C4-2B (cell line): ENCODE results near the gene FBXW11.

Source experiments
- ZFX ChIP-seq: fragments of 450-650 bp; IDR thresholded peaks from 2 replicates; pipeline ENCODE4 v1.6.1; 2017
- TF ChIP-seq, protein P1 (sequence below): fragments of 450-650 bp; conservative IDR thresholded peaks from 2 replicates; pipeline ENCODE4 v1.5.1; 2017; ENCODE audit warnings: mild to moderate bottlenecking

DNA sequence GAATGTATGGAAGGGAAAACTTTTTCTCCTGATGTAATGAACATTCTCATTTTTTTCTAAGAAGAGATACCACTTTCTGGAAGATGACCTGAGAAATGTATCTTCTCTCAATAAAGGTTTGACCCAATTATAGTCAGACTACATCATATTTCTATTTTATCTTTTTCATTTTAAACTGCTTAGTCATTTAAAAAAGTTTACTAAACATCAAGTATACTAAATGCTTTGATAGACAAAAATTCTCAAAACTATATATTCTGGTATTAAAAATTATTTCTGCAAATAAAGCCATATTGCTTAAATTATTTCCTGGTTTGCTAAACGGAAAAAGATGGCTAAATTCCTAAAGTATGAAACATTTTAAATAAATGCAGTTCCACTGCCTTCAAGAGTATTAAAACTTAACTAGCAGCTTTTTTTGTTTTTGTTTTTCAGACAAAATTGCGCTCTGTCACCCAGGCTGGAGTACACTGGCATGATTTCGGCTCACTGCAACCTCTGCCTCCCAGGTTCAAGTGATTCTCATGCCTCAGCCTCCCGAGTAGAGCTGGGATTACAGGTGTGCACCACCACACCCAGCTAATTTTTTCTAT is 37.1 kb downstream of the FBXW11 start:
- TF ChIP-seq, protein P1, sequence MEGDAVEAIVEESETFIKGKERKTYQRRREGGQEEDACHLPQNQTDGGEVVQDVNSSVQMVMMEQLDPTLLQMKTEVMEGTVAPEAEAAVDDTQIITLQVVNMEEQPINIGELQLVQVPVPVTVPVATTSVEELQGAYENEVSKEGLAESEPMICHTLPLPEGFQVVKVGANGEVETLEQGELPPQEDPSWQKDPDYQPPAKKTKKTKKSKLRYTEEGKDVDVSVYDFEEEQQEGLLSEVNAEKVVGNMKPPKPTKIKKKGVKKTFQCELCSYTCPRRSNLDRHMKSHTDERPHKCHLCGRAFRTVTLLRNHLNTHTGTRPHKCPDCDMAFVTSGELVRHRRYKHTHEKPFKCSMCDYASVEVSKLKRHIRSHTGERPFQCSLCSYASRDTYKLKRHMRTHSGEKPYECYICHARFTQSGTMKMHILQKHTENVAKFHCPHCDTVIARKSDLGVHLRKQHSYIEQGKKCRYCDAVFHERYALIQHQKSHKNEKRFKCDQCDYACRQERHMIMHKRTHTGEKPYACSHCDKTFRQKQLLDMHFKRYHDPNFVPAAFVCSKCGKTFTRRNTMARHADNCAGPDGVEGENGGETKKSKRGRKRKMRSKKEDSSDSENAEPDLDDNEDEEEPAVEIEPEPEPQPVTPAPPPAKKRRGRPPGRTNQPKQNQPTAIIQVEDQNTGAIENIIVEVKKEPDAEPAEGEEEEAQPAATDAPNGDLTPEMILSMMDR: no peak
- no peak for TF ChIP-seq ZFX
